K562 (cell line): ENCODE data around the gene HIPK2. TPM values are rescaled to one million over a fixed set of nuclear protein-coding genes. Genes with fewer than 3 reads are reported as not detected.
A peak's percentile ranks its signal among the peaks of the same experiment; 100 is the strongest.

Experiments
- ATAC-seq: fragments of 200-7000 bp; cut with Tn5 transposase; 3 replicates; pipeline ENCODE4 v1.9.1; 2020; ENCODE audit warnings: moderate library complexity
- BruUV-seq: library from RNA; stranded (reverse); fragments of 400-500 nt; replicated peaks from 2 replicates; lab custom pipeline; 2021; lab: Mats Ljungman, UMichigan
- CTCF ChIA-PET: fragments of 300-600 bp; formaldehyde crosslinking; extraction: SDS; loops from one replicate; lab custom pipeline; 2021; ENCODE audit warnings: low intra/inter-chr PET ratio; lab: Yijun Ruan, JAX
- POLR2A ChIA-PET: fragments of 300-600, 350-650 bp; sonication (Branson Sonifier 250); formaldehyde crosslinking; extraction: SDS; loops from one replicate; lab custom pipeline; 2021; ENCODE audit warnings: antibody characterized with exemption, inconsistent platforms; lab: Yijun Ruan, JAX
- DNase-seq, 4 experiments: peaks; one replicate each; pipeline versions ENCODE4 v3.0.0 to v3.0.0-alpha.2; 2011 to 2018; ENCODE audit warnings: low spot score in 3 of 4, mixed read lengths in 3 of 4; ENCODE audit errors: extremely low read depth in 1 of 4
- FAIRE-seq: peaks from 2 replicates; lab custom pipeline; 2011; peaks lifted over from hg19 to GRCh38; lab: Jason Lieb, UNC
- H2AFZ ChIP-seq: 2 replicates; pipeline ENCODE4 v1.6.0; 2011; ENCODE audit warnings: low read depth, low read length, control low read depth, inconsistent platforms
- H3K27ac ChIP-seq: fragments of 200-600 bp; 3 replicates; pipeline ENCODE4 v1.8.0; 2011; ENCODE audit warnings: low read depth, mild to moderate bottlenecking, control low read depth, inconsistent platforms, low read length, moderate library complexity, mixed read lengths; ENCODE audit errors: extremely low read depth
- H3K27me3 ChIP-seq, 2 experiments: fragments of 300-600 bp in 1 of 2; 2 replicates in 1 of 2; 3 replicates in 1 of 2; pipeline versions ENCODE4 v1.6.0 to v1.8.0; 2011; ENCODE audit warnings: inconsistent platforms in 2 of 2, low read length in 2 of 2, mild to moderate bottlenecking in 1 of 2, mixed read lengths in 1 of 2, moderate library complexity in 1 of 2; ENCODE audit not compliant: control insufficient read depth in 2 of 2, insufficient read depth in 2 of 2
- H3K36me3 ChIP-seq: fragments of 300-600 bp; 3 replicates; pipeline ENCODE4 v1.8.0; 2011; ENCODE audit warnings: mild to moderate bottlenecking, low read length, inconsistent platforms; ENCODE audit not compliant: control insufficient read depth, insufficient read depth
- H3K4me1 ChIP-seq, 2 experiments: fragments of 200-600 bp in 1 of 2; replicated peaks in 1 of 2; 2 replicates in 1 of 2; 3 replicates in 1 of 2; pipeline versions ENCODE4 v1.5.1 to v1.8.0; 2011; ENCODE audit warnings: inconsistent platforms in 2 of 2, low read length in 2 of 2, mild to moderate bottlenecking in 1 of 2, mixed read lengths in 1 of 2, moderate library complexity in 1 of 2; ENCODE audit not compliant: control insufficient read depth in 2 of 2, insufficient read depth in 2 of 2
- H3K4me2 ChIP-seq: 2 replicates; pipeline ENCODE4 v1.6.1; 2011; ENCODE audit warnings: low read length, control low read depth, inconsistent platforms, mixed read lengths; ENCODE audit not compliant: insufficient read depth
- H3K4me3 ChIP-seq: fragments of 200-600 bp; sonication (generic), shearing (Covaris generic); 2 replicates; pipeline ENCODE4 v1.5.1; 2016; ENCODE audit warnings: control low read depth, inconsistent platforms
- H3K79me2 ChIP-seq: fragments of 200-600 bp; 3 replicates; pipeline ENCODE4 v1.8.0; 2011; ENCODE audit warnings: low read length, inconsistent platforms; ENCODE audit not compliant: control insufficient read depth, insufficient read depth
- H3K9ac ChIP-seq, 2 experiments: 2 replicates each; pipeline versions ENCODE4 v1.6.0 to v1.6.1; 2011; ENCODE audit warnings: low read depth in 2 of 2, low read length in 2 of 2, control low read depth in 1 of 2, inconsistent platforms in 1 of 2, mild to moderate bottlenecking in 1 of 2, mixed read lengths in 1 of 2; ENCODE audit not compliant: insufficient read depth in 1 of 2
- H3K9me1 ChIP-seq: one replicate; pipeline ENCODE4 v1.6.0; 2011; ENCODE audit warnings: inconsistent platforms, mild to moderate bottlenecking, low read length, moderate library complexity; ENCODE audit not compliant: control insufficient read depth, insufficient read depth
- H3K9me3 ChIP-seq: replicated peaks from 2 replicates; pipeline ENCODE4 v1.5.1; 2011; ENCODE audit warnings: low read depth, low read length, inconsistent platforms; ENCODE audit not compliant: control insufficient read depth, insufficient read depth
- H4K20me1 ChIP-seq: replicated peaks from 2 replicates; pipeline ENCODE4 v1.6.1; 2011; ENCODE audit warnings: low read length, inconsistent platforms, mixed read lengths; ENCODE audit not compliant: control insufficient read depth, insufficient read depth
- ETV5 ChIP-seq: sonication (generic); formaldehyde crosslinking; IDR thresholded peaks from 2 replicates; pipeline ENCODE4 v1.4.0; 2020; ENCODE audit warnings: low read depth, mild to moderate bottlenecking, missing genetic modification reagents
- FOXJ2 ChIP-seq: fragments of 200-800 bp; sonication (Bioruptor generic); IDR thresholded peaks from 2 replicates; pipeline ENCODE4 v1.6.1; 2016; ENCODE audit warnings: missing genetic modification characterization, missing compliant biosample characterization
- FOXK1 ChIP-seq: sonication (generic); formaldehyde crosslinking; IDR thresholded peaks from 2 replicates; pipeline ENCODE4 v1.8.0; 2022; ENCODE audit warnings: missing genetic modification reagents, mild to moderate bottlenecking, borderline replicate concordance
- HDAC1 ChIP-seq, 2 experiments: fragments of 450-650 bp; IDR thresholded peaks; 2 replicates each; pipeline ENCODE4 v1.6.1; 2016 to 2017; ENCODE audit warnings: inconsistent platforms in 1 of 2, mild to moderate bottlenecking in 1 of 2, moderate library complexity in 1 of 2
- HMG20B ChIP-seq: fragments of 250-450 bp; sonication (Bioruptor Pico); IDR thresholded peaks from 2 replicates; pipeline ENCODE4 v1.5.0; 2021; ENCODE audit warnings: mild to moderate bottlenecking
- KLF6 ChIP-seq: fragments of 250-450 bp; sonication (Bioruptor Pico); IDR thresholded peaks from 2 replicates; pipeline ENCODE4 v1.4.0; 2020; ENCODE audit warnings: mild to moderate bottlenecking, moderate library complexity, borderline replicate concordance
- LEF1 ChIP-seq: fragments of 450-650 bp; IDR thresholded peaks from 2 replicates; pipeline ENCODE4 v1.6.1; 2016; ENCODE audit warnings: mild to moderate bottlenecking
- NONO ChIP-seq, 2 experiments: fragments of 200-400 bp in 1 of 2; fragments of 450-650 bp in 1 of 2; formaldehyde crosslinking in 1 of 2; IDR thresholded peaks; 2 replicates each; pipeline ENCODE4 v1.6.1; 2017; ENCODE audit warnings: low read depth in 2 of 2, mild to moderate bottlenecking in 2 of 2, moderate library complexity in 2 of 2, low read length in 1 of 2
- SRSF7 ChIP-seq: fragments of 200-400 bp; formaldehyde crosslinking; optimal IDR thresholded peaks from 2 replicates; pipeline ENCODE3; 2017; ENCODE audit warnings: mild to moderate bottlenecking, low read depth, low read length
- TFAM ChIP-seq: fragments of 250-450 bp; sonication (Bioruptor Pico); conservative IDR thresholded peaks from 2 replicates; pipeline ENCODE4 v1.5.0; 2021; ENCODE audit warnings: mild to moderate bottlenecking, moderate library complexity
- ZNF217 ChIP-seq: sonication (generic); formaldehyde crosslinking; IDR thresholded peaks from 2 replicates; pipeline ENCODE4 v1.8.0; 2022; ENCODE audit warnings: mild to moderate bottlenecking, missing genetic modification reagents
- ZNF740 ChIP-seq, 3 experiments: fragments of 200-800 bp in 1 of 3; sonication (Bioruptor generic) in 1 of 3; sonication (generic) in 1 of 3; formaldehyde crosslinking in 1 of 3; IDR thresholded peaks; 2 replicates each; pipeline versions ENCODE4 v1.6.1 to v1.8.0; 2016 to 2022; ENCODE audit warnings: mild to moderate bottlenecking in 2 of 3, missing compliant biosample characterization in 2 of 3, missing genetic modification characterization in 2 of 3, missing genetic modification reagents in 1 of 3
- in situ Hi-C: fragments of 300-500 bp; cut with MboI; formaldehyde crosslinking; loops from 4 replicates; pipeline ENCODE4 v1.15.0; 2018; ENCODE audit warnings: inconsistent platforms, mixed read lengths
- intact Hi-C: fragments of 100-400 bp; cut with micrococcal nuclease; formaldehyde crosslinking; loops from 2 replicates; pipeline ENCODE4 v1.14.2; 2022
- polyA plus RNA-seq, 8 experiments: library from polyadenylated mRNA; depleted of rRNA in 4 of 8; stranded (reverse) in 5 of 8; unstranded in 3 of 8; fragments of >200 nt; fragmentation: Nextera tagmentation in 2 of 8; fragmentation: Illumina TruSeq in 1 of 8; extraction: Ambion mirVana in 2 of 8; extraction: Trizol in 1 of 8; gene quantifications; 2 replicates each; pipeline versions ENCODE4 v1.2.1 to v1.2.3, GENCODE V29; 2011 to 2014; ENCODE audit warnings: inconsistent platforms in 1 of 8, missing spikeins in 1 of 8
- total RNA-seq, 7 experiments: library from RNA; depleted of rRNA in 6 of 7; stranded (reverse); fragments of >200 nt in 6 of 7; fragmentation: Illumina TruSeq in 2 of 7; extraction: Trizol in 2 of 7; gene quantifications; 2 replicates each; pipeline versions ENCODE4 v1.2.1 to v1.2.3, GENCODE V29; 2011 to 2021; ENCODE audit warnings: low replicate concordance in 1 of 7
- TF ChIP-seq, protein P1 (sequence below), 2 experiments: fragments of 150-350 bp in 1 of 2; IDR thresholded peaks; 2 replicates each; pipeline ENCODE4 v1.6.1; 2012 to 2016; ENCODE audit warnings: low read depth in 2 of 2, low read length in 2 of 2, mild to moderate bottlenecking in 1 of 2, moderate library complexity in 1 of 2

HIPK2 gene
- total and polyA plus RNA-seq, 9 of the 15 experiments (the other 6 are each of a cell fraction or from before 2014, with no cell fraction given) = 0.69 to 19.8 (median 5.1) TPM

DNA sequence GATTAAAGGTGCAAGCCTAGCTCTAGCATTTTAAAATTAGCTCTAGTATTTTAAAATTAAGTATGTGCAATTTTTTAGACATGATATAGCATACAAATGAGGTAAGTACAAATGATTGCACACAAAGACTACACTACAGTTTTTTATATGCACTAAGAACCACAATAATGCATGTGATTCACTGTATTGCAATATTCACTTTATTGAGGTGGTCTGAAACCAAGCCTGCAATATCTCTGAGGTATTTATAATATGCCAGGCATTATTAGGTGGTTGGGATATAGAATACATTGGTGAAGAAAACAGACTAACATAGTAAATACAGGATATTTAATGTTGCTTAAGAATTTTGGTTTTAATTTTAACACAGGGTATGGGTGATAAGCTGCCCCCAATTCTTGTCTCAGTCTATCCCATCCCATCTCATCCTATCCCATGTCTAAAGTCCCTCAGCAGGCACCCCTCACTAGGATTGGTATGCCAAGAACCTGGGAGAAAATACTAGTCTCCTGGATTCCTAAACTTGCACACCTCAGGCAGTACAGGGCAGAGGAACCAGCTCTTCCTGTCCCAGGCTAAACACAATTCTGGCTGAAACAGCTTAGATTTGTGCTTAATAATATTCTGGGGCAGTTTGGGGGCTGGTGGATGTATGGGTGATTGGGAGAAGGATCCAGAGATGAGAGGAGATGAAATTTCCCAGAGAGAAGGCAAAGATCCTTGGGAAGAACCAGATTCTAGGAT, 90.4 kb downstream of the HIPK2 start:
- Histone ChIP-seq H3K9ac (no peak overlapping the region), H3K9me3 (no peaks in the 10 kb centered on the region; the same call in 1 of the 2 replicates)

More for the DNA sequence above, 90.4 kb downstream of the HIPK2 start:
- ChIA-PET CTCF (no interaction called here), POLR2A (interaction anchor here (0.8 kb wide), 1 partner anchor 189 kb away, joined by 3 read pairs; no protein-coding TSS in a partner anchor)
- Histone ChIP-seq H3K9me1 (peaks cover under 1% of the 10 kb centered on the region), H3K36me3 (no peaks in the 10 kb centered on the region), H3K4me1 (peaks cover 8 to 12% of the 10 kb centered on the region in 2 experiments; a peak in 4 of 5 replicates), H3K27ac (no peak overlapping the region; the same call in 2 of the 3 replicates), H3K4me2 (peak overlapping the region; percentile 19; the same call in 1 of the 2 replicates), H3K4me3 (no peak overlapping the region), H3K79me2 (no peaks in the 10 kb centered on the region), H3K27me3 (no peaks in the 10 kb centered on the region), H2AFZ (peak overlapping the region; percentile 78; the same call in 1 of the 2 replicates), H4K20me1 (no peaks in the 10 kb centered on the region)
- ATAC-seq (no peak), DNase-seq (no peak), FAIRE-seq (no peak)
- intact Hi-C loops (no loop called here), in situ Hi-C loops (no loop called here)
- TF ChIP-seq ZNF217 (CRISPR knock-in tag) (no peak), ZNF740 (CRISPR knock-in tag; IDR thresholded peaks at IDR 0.05) (no peak), ZNF740 (tag; IDR thresholded peaks at IDR 0.05) (no peak), KLF6 (CRISPR knock-in tag) (no peak), FOXJ2 (no peak), TFAM (no peak), HMG20B (no peak), NONO (IDR thresholded peaks at IDR 0.05; ENCODE audit: low read depth in 2 of 2, low read length in 1 of 2) (no peak), FOXK1 (CRISPR knock-in tag) (no peak), ETV5 (CRISPR knock-in tag) (no peak), SRSF7 (no peak), HDAC1 (IDR thresholded peaks at IDR 0.05) (no peak), LEF1 (no peak)
- TF ChIP-seq, protein P1, sequence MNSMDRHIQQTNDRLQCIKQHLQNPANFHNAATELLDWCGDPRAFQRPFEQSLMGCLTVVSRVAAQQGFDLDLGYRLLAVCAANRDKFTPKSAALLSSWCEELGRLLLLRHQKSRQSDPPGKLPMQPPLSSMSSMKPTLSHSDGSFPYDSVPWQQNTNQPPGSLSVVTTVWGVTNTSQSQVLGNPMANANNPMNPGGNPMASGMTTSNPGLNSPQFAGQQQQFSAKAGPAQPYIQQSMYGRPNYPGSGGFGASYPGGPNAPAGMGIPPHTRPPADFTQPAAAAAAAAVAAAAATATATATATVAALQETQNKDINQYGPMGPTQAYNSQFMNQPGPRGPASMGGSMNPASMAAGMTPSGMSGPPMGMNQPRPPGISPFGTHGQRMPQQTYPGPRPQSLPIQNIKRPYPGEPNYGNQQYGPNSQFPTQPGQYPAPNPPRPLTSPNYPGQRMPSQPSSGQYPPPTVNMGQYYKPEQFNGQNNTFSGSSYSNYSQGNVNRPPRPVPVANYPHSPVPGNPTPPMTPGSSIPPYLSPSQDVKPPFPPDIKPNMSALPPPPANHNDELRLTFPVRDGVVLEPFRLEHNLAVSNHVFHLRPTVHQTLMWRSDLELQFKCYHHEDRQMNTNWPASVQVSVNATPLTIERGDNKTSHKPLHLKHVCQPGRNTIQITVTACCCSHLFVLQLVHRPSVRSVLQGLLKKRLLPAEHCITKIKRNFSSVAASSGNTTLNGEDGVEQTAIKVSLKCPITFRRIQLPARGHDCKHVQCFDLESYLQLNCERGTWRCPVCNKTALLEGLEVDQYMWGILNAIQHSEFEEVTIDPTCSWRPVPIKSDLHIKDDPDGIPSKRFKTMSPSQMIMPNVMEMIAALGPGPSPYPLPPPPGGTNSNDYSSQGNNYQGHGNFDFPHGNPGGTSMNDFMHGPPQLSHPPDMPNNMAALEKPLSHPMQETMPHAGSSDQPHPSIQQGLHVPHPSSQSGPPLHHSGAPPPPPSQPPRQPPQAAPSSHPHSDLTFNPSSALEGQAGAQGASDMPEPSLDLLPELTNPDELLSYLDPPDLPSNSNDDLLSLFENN (IDR thresholded peaks at IDR 0.05; ENCODE audit: low read depth in 2 of 2, low read length in 2 of 2) = no peak
- no TSS peak for BruUV-seq
